ENCODE measurements around the gene TSPAN15. TPM values are rescaled to one million over a fixed set of nuclear protein-coding genes. Genes with fewer than 3 reads are reported as not detected.

TSPAN15 gene
- total and polyA plus RNA-seq, 2 experiments from 2014 or later, result 6.6 to 10.1 TPM

GRCh38 chr10:69404786-69405185 lies 46.5 kb upstream of the TSPAN15 start:
- H3K9me2 ChIP-seq (ENCODE audit: insufficient read depth), result no peaks in the 10 kb centered on the region
- no peak overlapping the region for H2AFZ ChIP-seq
- no peak overlapping the region for H3K4me3 ChIP-seq
- DNase-seq (ENCODE audit: low spot score), result no peak
- no peak overlapping the region for H3K4me3 Mint-ChIP-seq
- no peak for ATAC-seq
- no peaks in the 10 kb centered on the region; the same call in 2 of the 3 replicates for H3K9me3 Mint-ChIP-seq
- H3K4me1 ChIP-seq (ENCODE audit: insufficient read depth), result peaks cover 23% of the 10 kb centered on the region; the same call in 1 of the 2 replicates
- H3K27me3 Mint-ChIP-seq (ENCODE audit: insufficient read depth, low read depth, poor library complexity), result peaks cover 22% of the 10 kb centered on the region
- no peaks in the 10 kb centered on the region for H4K20me1 ChIP-seq (replicated peaks; ENCODE audit: insufficient read depth)
- H3F3A ChIP-seq (replicated peaks; ENCODE audit: low read depth), result peaks cover 3% of the 10 kb centered on the region; the same call in 1 of the 2 replicates
- no peak overlapping the region for H3K27ac Mint-ChIP-seq
- H3K27ac ChIP-seq (ENCODE audit: low read depth), result 0 out of 2 replicates have a peak overlapping the region, but pooled peaks have one; percentile 51
- no peaks in the 10 kb centered on the region for H3K79me2 ChIP-seq (replicated peaks; ENCODE audit: insufficient read depth)
- H3K36me3 ChIP-seq (ENCODE audit: insufficient read depth), result peaks cover 14% of the 10 kb centered on the region
- H3K36me3 Mint-ChIP-seq (ENCODE audit: low read depth), result peaks cover 41% of the 10 kb centered on the region
- H3K4me1 Mint-ChIP-seq, result peaks cover 42% of the 10 kb centered on the region
- TF ChIP-seq POLR2AphosphoS5 (IDR thresholded peaks at IDR 0.05; ENCODE audit: low read depth) (0 out of 2 replicates have a peak, but pooled peaks have one; percentile 42), ZNF114 (CRISPR knock-in tag; IDR thresholded peaks at IDR 0.05) (no peak)
- peaks cover 4% of the 10 kb centered on the region; the same call in 1 of the 2 replicates for H3K27me3 ChIP-seq (ENCODE audit: insufficient read depth)
- no peak overlapping the region for H3K4me2 ChIP-seq

GRCh38 chr10:69405221-69405620 lies 46.0 kb upstream of the TSPAN15 start:
- peaks cover 42% of the 10 kb centered on the region for H3K4me1 Mint-ChIP-seq
- Histone ChIP-seq H3K36me3 (ENCODE audit: insufficient read depth) (peaks cover 10% of the 10 kb centered on the region), H3K4me3 (no peak overlapping the region), H3F3A (replicated peaks; ENCODE audit: low read depth) (peaks cover 3% of the 10 kb centered on the region; the same call in 1 of the 2 replicates), H3K27me3 (ENCODE audit: insufficient read depth) (peaks cover 4% of the 10 kb centered on the region; the same call in 1 of the 2 replicates), H4K20me1 (replicated peaks; ENCODE audit: insufficient read depth) (no peaks in the 10 kb centered on the region), H2AFZ (no peak overlapping the region), H3K4me2 (no peak overlapping the region), H3K79me2 (replicated peaks; ENCODE audit: insufficient read depth) (no peaks in the 10 kb centered on the region), H3K9me2 (ENCODE audit: insufficient read depth) (no peaks in the 10 kb centered on the region), H3K27ac (ENCODE audit: low read depth) (0 out of 2 replicates have a peak overlapping the region, but pooled peaks have one; percentile 51), H3K4me1 (ENCODE audit: insufficient read depth) (peaks cover 23% of the 10 kb centered on the region; the same call in 1 of the 2 replicates)
- H3K27me3 Mint-ChIP-seq (ENCODE audit: insufficient read depth, low read depth, poor library complexity), result peaks cover 22% of the 10 kb centered on the region
- H3K4me3 Mint-ChIP-seq, result no peak overlapping the region; the same call in 2 of the 3 replicates
- no peak for DNase-seq (ENCODE audit: low spot score)
- no peak for ATAC-seq
- H3K36me3 Mint-ChIP-seq (ENCODE audit: low read depth), result peaks cover 37% of the 10 kb centered on the region
- no peak overlapping the region for H3K27ac Mint-ChIP-seq
- TF ChIP-seq CTCF (conservative IDR thresholded peaks at IDR 0.05; ENCODE audit: low read depth in 2 of 2), result no peak
- TF ChIP-seq STAT1 (IDR thresholded peaks at IDR 0.05; ENCODE audit: unreplicated experiment), result no peak
- TF ChIP-seq JUNB (IDR thresholded peaks at IDR 0.05; ENCODE audit: unreplicated experiment), result no peak
- H3K9me3 Mint-ChIP-seq, result no peaks in the 10 kb centered on the region; the same call in 2 of the 3 replicates

- peak overlapping the region; percentile 69; the same call in 1 of the 2 replicates for H3K27ac ChIP-seq (ENCODE audit: low read depth)
- no peaks in the 10 kb centered on the region for H4K20me1 ChIP-seq (replicated peaks; ENCODE audit: insufficient read depth)
- Mint-ChIP-seq H3K4me1 (peaks cover 42% of the 10 kb centered on the region), H3K36me3 (ENCODE audit: low read depth) (peaks cover 27% of the 10 kb centered on the region), H3K9me3 (no peaks in the 10 kb centered on the region; the same call in 2 of the 3 replicates), H3K4me3 (no peak overlapping the region), H3K27ac (peak overlapping the region; percentile 78; the same call in 1 of the 2 replicates), H3K27me3 (ENCODE audit: insufficient read depth, low read depth, poor library complexity) (peaks cover 22% of the 10 kb centered on the region)
- peaks cover 4% of the 10 kb centered on the region; the same call in 1 of the 2 replicates for H3K36me3 ChIP-seq (ENCODE audit: insufficient read depth)
- H3K79me2 ChIP-seq (replicated peaks; ENCODE audit: insufficient read depth), result no peaks in the 10 kb centered on the region
- ATAC-seq, result peak; percentile 9; the same call in 2 of the 3 replicates
- peaks cover 23% of the 10 kb centered on the region; the same call in 1 of the 2 replicates for H3K4me1 ChIP-seq (ENCODE audit: insufficient read depth)
- no peaks in the 10 kb centered on the region for H3K9me2 ChIP-seq (ENCODE audit: insufficient read depth)
- H3K4me3 ChIP-seq, result no peak overlapping the region
- DNase-seq (ENCODE audit: low spot score), result peak; percentile 47
- peaks cover 3% of the 10 kb centered on the region; the same call in 1 of the 2 replicates for H3F3A ChIP-seq (replicated peaks; ENCODE audit: low read depth)
- peaks cover 4% of the 10 kb centered on the region; the same call in 1 of the 2 replicates for H3K27me3 ChIP-seq (ENCODE audit: insufficient read depth)
- no peak for TF ChIP-seq ZNF331 (CRISPR knock-in tag; IDR thresholded peaks at IDR 0.05; ENCODE audit: low read depth)
- no peak for TF ChIP-seq JUNB (IDR thresholded peaks at IDR 0.05; ENCODE audit: unreplicated experiment)
- TF ChIP-seq CTCF (conservative IDR thresholded peaks at IDR 0.05; ENCODE audit: low read depth in 2 of 2), result no peak
- TF ChIP-seq CREB1 (CRISPR knock-in tag; IDR thresholded peaks at IDR 0.05; ENCODE audit: low read depth), result no peak
- no peak for TF ChIP-seq ETS1 (IDR thresholded peaks at IDR 0.05)
- no peak overlapping the region for H2AFZ ChIP-seq
- peak overlapping the region; percentile 51 for H3K4me2 ChIP-seq
Measured at GRCh38 chr10:69406302-69406811, 44.9 kb upstream of the TSPAN15 start.

Data from GM23338 (cell line).